H1 (cell line): ENCODE results near the gene STAT5A. TPM values are rescaled to one million over a fixed set of nuclear protein-coding genes. Genes with fewer than 3 reads are reported as not detected.

Experiments used
- CHD7 ChIP-seq: fragments of 300-600 bp; sonication (generic); IDR thresholded peaks from 2 replicates; pipeline ENCODE4 v1.7.1; 2012; ENCODE audit warnings: low read length, moderate library complexity, mild to moderate bottlenecking, inconsistent platforms; ENCODE audit not compliant: insufficient replicate concordance
- PHF8 ChIP-seq: fragments of 200-600 bp; sonication (generic); conservative IDR thresholded peaks from 2 replicates; pipeline ENCODE4 v1.7.1; 2012; ENCODE audit warnings: low read depth, mild to moderate bottlenecking, inconsistent platforms, low read length, moderate library complexity
- SIRT6 ChIP-seq: IDR thresholded peaks from one replicate; pipeline ENCODE4 v1.7.1; 2012; ENCODE audit warnings: low read length, inconsistent platforms
- SRF ChIP-seq: IDR thresholded peaks from 2 replicates; pipeline ENCODE4 v1.6.1; 2011; ENCODE audit warnings: mild to moderate bottlenecking, low read depth, low read length, moderate library complexity
- TEAD4 ChIP-seq: IDR thresholded peaks from 2 replicates; pipeline ENCODE4 v1.6.1; 2012; ENCODE audit warnings: low read depth, low read length, inconsistent platforms, mixed read lengths
- polyA plus RNA-seq, 7 experiments: library from polyadenylated mRNA; depleted of rRNA in 3 of 7; stranded (reverse) in 5 of 7; unstranded in 2 of 7; fragments of >200 nt in 5 of 7; fragments of 200-250 nt in 2 of 7; gene quantifications; 1 replicate in 5 of 7; 2 replicates in 1 of 7; 4 replicates in 1 of 7; pipeline versions ENCODE4 v1.2.1 to v1.2.3, GENCODE V29; 2011 to 2013; ENCODE audit warnings: missing spikeins in 2 of 7, mixed read lengths in 2 of 7
- total RNA-seq: library from RNA; stranded (reverse); fragmentation: NEBNext Ultra II Directional; extraction: Animal tissue kit (Norgen Biotek cat#: 25700); gene quantifications from 2 replicates; pipeline ENCODE4 v1.2.1, GENCODE V29; 2021

Gene STAT5A
- total and polyA plus RNA-seq, 2 of the 8 experiments (the other 6 are each of a cell fraction or from before 2014, with no cell fraction given) = 4.2 to 5.4 TPM

GRCh38 chr17:42248351-42249179 lies 39.7 kb upstream of the STAT5A start (continued):
- TF ChIP-seq CHD7 = no peak
- no peak for TF ChIP-seq SRF
- TF ChIP-seq PHF8 = no peak
- no peak for TF ChIP-seq TEAD4
- TF ChIP-seq SIRT6 = no peak
